Endothelial cell of umbilical vein (primary cell): Measurements from ENCODE around the gene MORC4.

ENCODE experiments used
- CTCF ChIP-seq, 2 donors: IDR thresholded peaks; 1 replicate in 1 of 2; 2 replicates in 1 of 2; pipeline ENCODE4 v1.5.1; 2011; ENCODE audit warnings: low read length in 2 of 2, mild to moderate bottlenecking in 2 of 2, moderate library complexity in 2 of 2, control low read depth in 1 of 2, inconsistent platforms in 1 of 2, low read depth in 1 of 2; ENCODE audit not compliant: insufficient read depth in 1 of 2; ENCODE audit errors: extremely low read depth in 1 of 2
- EZH2 ChIP-seq: IDR thresholded peaks from 2 replicates; pipeline ENCODE4 v1.6.1; 2012; ENCODE audit warnings: borderline replicate concordance, low read depth, mild to moderate bottlenecking, moderate library complexity, low read length, inconsistent platforms; ENCODE audit not compliant: severe bottlenecking
- MYC ChIP-seq: IDR thresholded peaks from one replicate; pipeline ENCODE4 v1.6.1; 2011; ENCODE audit warnings: mild to moderate bottlenecking, low read depth, low read length
- POLR2A ChIP-seq: IDR thresholded peaks from 2 replicates; pipeline ENCODE4 v1.6.1; 2012; ENCODE audit warnings: low read depth, mild to moderate bottlenecking, control low read depth, low read length
- POLR2AphosphoS5 ChIP-seq: IDR thresholded peaks from 2 replicates; pipeline ENCODE4 v1.6.1; 2012; ENCODE audit warnings: low read depth, mild to moderate bottlenecking, control low read depth, low read length, moderate library complexity; ENCODE audit not compliant: insufficient read depth

GRCh38 chrX:106891762-106892460 lies 108.1 kb downstream of the MORC4 start:
- no peak for TF ChIP-seq CTCF (IDR thresholded peaks at IDR 0.05; ENCODE audit: extremely low read depth in 1 of 2, insufficient read depth in 1 of 2, low read depth in 1 of 2, low read length in 2 of 2)
- no peak for TF ChIP-seq EZH2
- no peak for TF ChIP-seq POLR2AphosphoS5
- TF ChIP-seq POLR2A, result no peak
- no peak for TF ChIP-seq MYC
